Measurements from ENCODE around the gene DYSF.

DYSF gene

DNA sequence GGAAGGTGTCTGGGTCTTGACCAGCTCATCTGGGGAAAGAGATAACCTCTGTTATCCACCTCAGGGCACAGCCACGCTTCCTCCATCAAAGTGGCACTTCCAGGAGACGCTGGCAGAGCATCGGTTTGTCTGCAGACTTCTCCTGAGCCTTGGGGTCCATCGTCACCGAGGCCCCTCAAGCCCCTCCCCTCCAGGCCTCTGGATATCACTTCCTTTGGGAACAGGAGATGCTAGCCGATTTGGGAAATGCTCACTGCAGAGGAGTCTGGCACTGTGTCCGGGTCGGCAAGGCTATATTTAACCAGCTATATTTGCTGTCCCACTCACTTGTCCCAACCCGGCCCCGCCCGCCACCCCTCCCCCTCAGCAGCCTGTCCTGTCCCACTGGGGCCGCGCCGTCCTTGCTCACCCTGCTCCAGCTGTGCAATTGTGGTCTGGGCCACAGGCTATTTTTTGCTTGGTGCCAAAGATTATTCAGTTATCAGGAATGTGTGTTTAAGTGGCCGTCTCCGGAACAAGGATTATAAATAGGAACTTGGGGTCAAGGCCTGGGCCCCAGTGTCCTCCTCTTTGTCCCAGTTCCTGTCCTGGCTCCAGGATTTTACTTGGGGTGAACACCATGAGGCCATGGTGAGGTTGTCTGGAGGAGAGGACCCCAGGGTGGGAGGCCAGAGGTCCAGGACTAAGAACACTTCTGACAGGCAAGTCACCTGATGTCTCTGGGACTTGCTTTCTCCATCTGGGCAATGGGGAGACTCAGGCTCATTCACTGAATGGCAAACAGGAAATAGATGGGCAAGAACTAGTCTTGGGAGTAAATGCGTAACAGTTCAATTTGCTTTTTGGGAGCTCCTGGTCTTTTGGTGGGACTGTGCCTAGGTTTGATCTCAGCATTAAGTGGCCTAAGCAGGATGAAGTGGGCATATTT lies 263.6 kb downstream of the DYSF start:
- TF ChIP-seq, protein P1, sequence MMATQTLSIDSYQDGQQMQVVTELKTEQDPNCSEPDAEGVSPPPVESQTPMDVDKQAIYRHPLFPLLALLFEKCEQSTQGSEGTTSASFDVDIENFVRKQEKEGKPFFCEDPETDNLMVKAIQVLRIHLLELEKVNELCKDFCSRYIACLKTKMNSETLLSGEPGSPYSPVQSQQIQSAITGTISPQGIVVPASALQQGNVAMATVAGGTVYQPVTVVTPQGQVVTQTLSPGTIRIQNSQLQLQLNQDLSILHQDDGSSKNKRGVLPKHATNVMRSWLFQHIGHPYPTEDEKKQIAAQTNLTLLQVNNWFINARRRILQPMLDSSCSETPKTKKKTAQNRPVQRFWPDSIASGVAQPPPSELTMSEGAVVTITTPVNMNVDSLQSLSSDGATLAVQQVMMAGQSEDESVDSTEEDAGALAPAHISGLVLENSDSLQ (IDR thresholded peaks at IDR 0.05): no peak
- TF ChIP-seq FOXM1 (IDR thresholded peaks at IDR 0.05; ENCODE audit: borderline replicate concordance): no peak
- no peak for TF ChIP-seq ARNT (IDR thresholded peaks at IDR 0.05)
- TF ChIP-seq LEF1 (IDR thresholded peaks at IDR 0.05; ENCODE audit: borderline replicate concordance): no peak
- no peak for TF ChIP-seq ELF4 (IDR thresholded peaks at IDR 0.05)
- no peak for TF ChIP-seq ZNF384 (IDR thresholded peaks at IDR 0.05)
- no peak for TF ChIP-seq NFRKB (IDR thresholded peaks at IDR 0.05)
- TF ChIP-seq SP1 (IDR thresholded peaks at IDR 0.05): no peak
- no peak for TF ChIP-seq CTBP1 (IDR thresholded peaks at IDR 0.05; ENCODE audit: borderline replicate concordance)
- TF ChIP-seq FOXA1 (IDR thresholded peaks at IDR 0.05): no peak
- no peak for TF ChIP-seq L3MBTL2 (conservative IDR thresholded peaks at IDR 0.05)
- TF ChIP-seq BHLHE40 (IDR thresholded peaks at IDR 0.05; ENCODE audit: borderline replicate concordance): no peak
- TF ChIP-seq FOXK2 (IDR thresholded peaks at IDR 0.05): no peak
- no peak for TF ChIP-seq HDGF (IDR thresholded peaks at IDR 0.05; ENCODE audit: borderline replicate concordance)
- no peak for TF ChIP-seq SUZ12 (IDR thresholded peaks at IDR 0.05)
- no peak for TF ChIP-seq TARDBP (IDR thresholded peaks at IDR 0.05)
- ChIA-PET POLR2A (no interaction called here), CTCF (no interaction called here)
- no peak for DNase-seq (ENCODE audit: extremely low spot score)

DNA sequence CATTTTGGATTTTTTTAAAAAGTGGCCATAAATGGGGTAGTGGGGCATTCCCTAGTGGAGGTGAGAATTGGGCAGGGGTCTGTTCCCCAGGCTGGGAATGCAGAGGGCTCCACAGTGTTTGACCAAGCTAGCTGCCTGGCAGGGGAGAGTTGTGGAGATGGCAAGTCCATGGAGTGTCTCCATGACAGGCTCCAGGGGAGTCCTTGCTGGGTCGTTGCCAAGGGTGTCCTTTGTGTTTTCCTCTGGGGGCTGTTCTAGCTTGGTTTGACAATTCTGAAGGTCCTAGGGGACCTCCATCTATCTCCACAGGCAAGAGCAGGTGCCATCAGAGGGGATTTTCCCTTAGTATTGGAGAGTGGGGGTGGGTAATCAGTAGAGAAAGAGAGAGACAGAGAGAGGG lies 265.3 kb downstream of the DYSF start:
- ChIA-PET CTCF (no interaction called here), POLR2A (no interaction called here)

GRCh38 chr2:71719520-71720282 lies 266.3 kb downstream of the DYSF start:
- no peak for TF ChIP-seq NFRKB (IDR thresholded peaks at IDR 0.05)
- no peak for TF ChIP-seq HDGF (IDR thresholded peaks at IDR 0.05; ENCODE audit: borderline replicate concordance)
- TF ChIP-seq, protein P1 (IDR thresholded peaks at IDR 0.05): no peak
- TF ChIP-seq SP1 (IDR thresholded peaks at IDR 0.05): no peak
- no peak for TF ChIP-seq CTBP1 (IDR thresholded peaks at IDR 0.05; ENCODE audit: borderline replicate concordance)
- no peak for TF ChIP-seq BHLHE40 (IDR thresholded peaks at IDR 0.05; ENCODE audit: borderline replicate concordance)
- TF ChIP-seq FOXK2 (IDR thresholded peaks at IDR 0.05): no peak
- no peak for TF ChIP-seq TARDBP (IDR thresholded peaks at IDR 0.05)
- no peak for TF ChIP-seq ZNF384 (IDR thresholded peaks at IDR 0.05)
- no peak for TF ChIP-seq L3MBTL2 (conservative IDR thresholded peaks at IDR 0.05)
- TF ChIP-seq FOXA1 (IDR thresholded peaks at IDR 0.05): no peak
- TF ChIP-seq ELF4 (IDR thresholded peaks at IDR 0.05): no peak
- DNase-seq (ENCODE audit: extremely low spot score): no peak
- ChIA-PET CTCF (no interaction called here), POLR2A (no interaction called here)

More for the DNA sequence above, 265.3 kb downstream of the DYSF start:
- DNase-seq (ENCODE audit: extremely low spot score): no peak
- no peak for TF ChIP-seq L3MBTL2 (conservative IDR thresholded peaks at IDR 0.05)
- TF ChIP-seq BHLHE40 (IDR thresholded peaks at IDR 0.05; ENCODE audit: borderline replicate concordance): no peak
- TF ChIP-seq, protein P1 (IDR thresholded peaks at IDR 0.05): no peak
- TF ChIP-seq CTBP1 (IDR thresholded peaks at IDR 0.05; ENCODE audit: borderline replicate concordance): no peak
- TF ChIP-seq TARDBP (IDR thresholded peaks at IDR 0.05): no peak
- no peak for TF ChIP-seq LEF1 (IDR thresholded peaks at IDR 0.05; ENCODE audit: borderline replicate concordance)
- no peak for TF ChIP-seq HDGF (IDR thresholded peaks at IDR 0.05; ENCODE audit: borderline replicate concordance)
- TF ChIP-seq ELF4 (IDR thresholded peaks at IDR 0.05): no peak
- no peak for TF ChIP-seq SUZ12 (IDR thresholded peaks at IDR 0.05)
- no peak for TF ChIP-seq FOXM1 (IDR thresholded peaks at IDR 0.05; ENCODE audit: borderline replicate concordance)

DNA sequence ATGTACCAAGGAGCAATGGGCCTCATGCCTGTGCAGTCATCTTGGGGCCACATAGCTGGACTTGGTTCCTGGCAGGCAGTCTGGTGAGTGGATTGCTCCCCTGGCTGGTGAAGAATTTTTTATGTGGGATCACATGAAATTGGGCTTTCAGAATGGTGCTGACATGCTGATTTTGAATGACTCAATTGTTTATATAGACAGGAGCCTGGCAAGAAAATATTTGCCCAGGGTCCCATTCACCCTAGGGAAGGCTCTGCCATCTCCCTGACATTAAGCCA lies 266.9 kb downstream of the DYSF start:
- ChIA-PET CTCF (no interaction called here), POLR2A (no interaction called here)
- TF ChIP-seq L3MBTL2 (conservative IDR thresholded peaks at IDR 0.05) (no peak), ELF4 (IDR thresholded peaks at IDR 0.05) (no peak), TARDBP (IDR thresholded peaks at IDR 0.05) (no peak), FOXA1 (IDR thresholded peaks at IDR 0.05) (no peak), CTBP1 (IDR thresholded peaks at IDR 0.05; ENCODE audit: borderline replicate concordance) (no peak), HDGF (IDR thresholded peaks at IDR 0.05; ENCODE audit: borderline replicate concordance) (no peak), SP1 (IDR thresholded peaks at IDR 0.05) (no peak), SUZ12 (IDR thresholded peaks at IDR 0.05) (no peak), FOXK2 (IDR thresholded peaks at IDR 0.05) (no peak), FOXM1 (IDR thresholded peaks at IDR 0.05; ENCODE audit: borderline replicate concordance) (no peak)
- TF ChIP-seq, protein P1 (IDR thresholded peaks at IDR 0.05): no peak
- no peak for DNase-seq (ENCODE audit: extremely low spot score)
